CD4-positive, alpha-beta T cell treated with Interleukin-10 for 1 hour (primary cell): ENCODE results near the gene REST.

ENCODE experiments used
- DNase-seq: peaks from one replicate; pipeline ENCODE4 v3.0.0-alpha.2; 2020

The REST gene

DNA sequence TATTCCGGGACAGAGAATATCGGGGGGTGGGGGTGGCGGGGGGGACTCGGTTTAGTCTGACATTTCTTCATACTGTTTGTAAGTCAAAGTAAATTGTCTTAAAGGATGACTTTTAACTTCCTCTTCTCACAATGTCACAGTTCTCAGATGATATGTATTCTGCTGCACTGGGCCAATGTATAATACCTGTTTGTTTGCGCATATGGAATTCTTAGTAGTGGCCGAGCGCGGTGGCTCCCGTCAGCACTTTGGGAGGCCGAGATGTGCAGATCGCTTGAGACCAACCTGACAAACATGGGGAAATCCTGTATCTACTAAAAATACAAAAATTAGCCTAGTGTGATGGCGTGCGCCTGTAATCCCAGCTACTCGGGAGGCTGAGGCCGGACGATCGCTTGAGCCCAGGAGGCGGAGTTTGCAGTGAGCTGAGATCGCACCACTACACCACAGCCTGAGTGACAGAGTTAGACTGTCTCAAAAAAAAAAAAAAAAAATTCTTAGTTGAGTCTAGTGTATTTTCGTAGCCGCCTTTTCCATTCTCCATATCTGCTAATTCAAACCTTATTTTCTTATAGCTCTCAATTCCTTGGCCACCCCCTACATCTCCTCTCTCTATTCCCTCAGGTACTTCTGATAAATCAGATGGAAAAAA, 71.8 kb downstream of the REST start:
- peak; percentile 48 for DNase-seq

- peak; percentile 14 for DNase-seq
These were observed 74.1 kb downstream of the REST start for GRCh38 chr4:56981795-56982201.

- DNase-seq: no peak
These were observed 78.5 kb downstream of the REST start for GRCh38 chr4:56986192-56986591.

DNA sequence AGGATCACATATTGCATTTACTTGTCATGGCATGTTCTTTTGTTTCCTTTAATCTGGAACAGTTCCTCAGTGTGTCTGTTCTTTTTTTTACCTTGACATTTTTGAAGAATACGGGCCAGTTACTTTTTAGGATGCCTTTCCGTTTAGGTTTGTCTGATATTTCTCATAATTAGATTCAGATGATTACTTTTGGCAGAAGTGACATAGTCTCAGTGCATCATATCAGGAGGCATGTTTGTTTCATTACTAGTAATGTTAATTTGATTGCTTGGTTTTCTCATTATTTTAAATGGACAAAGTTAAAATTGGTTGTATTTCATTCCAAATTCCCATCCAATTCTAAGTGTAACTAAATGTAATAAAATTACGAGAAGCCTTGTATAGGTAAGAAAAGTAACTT, 79.3 kb downstream of the REST start:
- DNase-seq: no peak

DNA sequence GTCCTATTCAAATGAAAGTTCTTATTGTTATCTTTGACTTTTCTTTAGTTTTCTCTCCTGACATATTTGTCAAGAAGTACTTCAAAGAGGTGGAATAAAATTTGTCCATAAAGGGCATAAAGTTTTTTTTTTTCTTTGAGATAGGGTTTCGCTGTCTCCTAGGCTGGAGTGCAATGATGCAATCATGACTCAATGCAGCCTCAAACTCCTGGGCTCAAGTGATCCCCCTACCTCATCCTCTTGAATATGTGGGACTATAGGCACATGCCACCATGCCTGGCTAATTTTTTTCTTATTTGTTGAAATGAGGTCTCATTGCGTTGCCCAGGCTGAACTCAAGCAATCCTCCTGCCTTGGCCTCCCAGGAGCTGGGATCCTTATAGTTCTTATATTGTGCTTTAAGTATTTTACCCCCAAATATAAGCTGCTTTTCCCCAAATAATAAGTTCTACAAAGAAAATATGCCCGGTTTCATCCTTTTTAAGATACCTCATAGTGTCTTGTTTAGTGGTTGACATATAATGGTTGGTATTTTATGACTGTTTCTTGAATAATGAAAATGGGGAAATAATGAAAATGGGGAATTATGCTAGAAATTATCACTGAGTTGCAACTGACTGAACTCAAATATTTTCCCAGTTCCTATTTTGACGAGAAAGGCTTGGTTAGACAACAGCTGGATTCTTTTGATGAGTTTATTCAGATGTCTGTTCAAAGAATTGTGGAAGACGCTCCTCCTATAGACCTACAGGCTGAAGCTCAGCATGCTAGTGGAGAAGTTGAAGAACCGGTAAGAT, 82.6 kb downstream of the REST start:
- no peak for DNase-seq

DNA sequence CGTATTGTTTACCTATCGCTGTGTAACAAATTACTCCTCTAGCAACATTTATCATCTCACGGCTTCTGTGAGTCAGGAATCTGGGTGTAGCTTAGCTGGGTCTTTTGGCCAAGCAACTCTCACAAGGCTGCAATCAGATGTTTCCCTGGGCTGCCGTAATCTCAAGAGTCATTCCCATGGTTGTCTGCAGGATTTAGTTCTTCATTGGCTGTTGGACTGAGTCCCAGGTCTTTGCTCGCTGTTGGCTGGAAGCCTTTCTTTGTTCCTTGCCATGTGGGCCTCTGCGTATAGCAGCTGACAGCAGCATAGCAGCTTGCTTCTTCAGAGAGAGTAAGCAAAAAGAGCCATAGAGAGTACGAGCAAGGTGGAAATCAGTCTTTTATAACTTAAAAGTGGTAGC, 87.8 kb downstream of the REST start:
- DNase-seq: no peak

- no peak for DNase-seq
These were observed 92.1 kb downstream of the REST start for GRCh38 chr4:56999751-57000150.

GRCh38 chr4:57013543-57014120, 105.9 kb downstream of the REST start:
- no peak for DNase-seq
